Measurements from ENCODE around the gene SLC12A8. TPM values are rescaled to one million over a fixed set of nuclear protein-coding genes. Genes with fewer than 3 reads are reported as not detected.

SLC12A8 gene
- polyA plus RNA-seq, 5 donors = 1.3 to 1.7 (median 1.5) TPM

DNA sequence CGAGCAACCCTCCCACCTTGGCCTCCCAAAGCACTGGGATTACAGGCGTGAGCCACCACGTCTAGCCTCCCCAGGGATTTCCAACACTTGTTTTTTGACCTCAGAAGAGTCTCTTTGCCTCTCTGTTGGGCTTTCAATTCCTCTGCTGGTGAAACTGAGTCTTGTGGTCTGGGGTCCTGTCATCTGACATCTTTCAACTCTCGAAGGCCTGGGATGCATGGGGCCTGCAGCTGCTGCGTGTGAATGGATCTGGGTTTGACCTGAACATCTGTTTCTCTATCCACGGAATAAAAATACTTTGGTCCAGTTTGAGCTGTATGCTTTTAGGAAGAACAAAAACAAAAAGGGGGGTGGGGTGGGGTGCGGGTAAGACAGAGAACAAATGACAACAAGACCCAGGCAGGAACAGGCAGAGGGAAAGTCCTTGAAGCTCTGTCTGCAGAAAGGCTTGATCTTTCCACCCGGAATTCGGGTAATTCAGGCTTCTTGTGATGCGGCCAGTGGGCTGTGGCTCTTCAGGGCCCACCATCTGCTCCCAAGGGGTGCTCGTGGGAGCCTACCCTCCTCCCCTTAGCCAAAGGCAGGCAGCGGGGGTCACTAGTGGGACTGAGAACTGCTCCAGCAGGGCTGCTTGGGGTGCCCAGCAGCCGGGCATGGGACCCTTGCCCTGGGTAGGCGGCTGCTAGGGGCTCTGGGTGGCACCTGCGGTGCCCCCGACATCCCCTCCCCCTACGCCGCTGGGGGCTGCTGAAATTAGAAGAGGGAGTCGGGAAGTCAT lies 71.5 kb downstream of the SLC12A8 start:
- DNase-seq = no peak

- DNase-seq = no peak
These were observed 72.3 kb downstream of the SLC12A8 start for GRCh38 chr3:125140011-125140817.

DNA sequence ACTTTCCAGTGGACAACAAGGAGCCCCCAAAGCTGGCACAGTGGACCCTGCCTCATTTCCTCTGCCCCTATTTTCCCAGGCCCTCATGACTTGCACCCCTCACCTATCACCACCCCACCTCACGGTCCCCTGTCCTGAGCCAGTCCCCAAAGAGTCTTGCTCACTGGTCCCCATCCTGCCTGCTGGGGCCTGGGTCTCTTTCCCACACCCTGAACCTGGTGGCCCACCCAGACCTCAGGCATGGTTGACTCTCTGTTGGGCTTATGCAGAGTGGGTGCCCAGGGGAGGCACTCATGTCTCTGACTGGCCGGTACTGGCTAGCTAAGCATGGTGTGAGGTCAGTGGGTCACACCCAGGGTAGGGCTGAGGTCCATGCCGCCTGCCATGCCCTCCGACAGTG lies 73.2 kb downstream of the SLC12A8 start:
- no peak for DNase-seq

- no peak for DNase-seq
These were observed 75.1 kb downstream of the SLC12A8 start for GRCh38 chr3:125137358-125138033.

DNA sequence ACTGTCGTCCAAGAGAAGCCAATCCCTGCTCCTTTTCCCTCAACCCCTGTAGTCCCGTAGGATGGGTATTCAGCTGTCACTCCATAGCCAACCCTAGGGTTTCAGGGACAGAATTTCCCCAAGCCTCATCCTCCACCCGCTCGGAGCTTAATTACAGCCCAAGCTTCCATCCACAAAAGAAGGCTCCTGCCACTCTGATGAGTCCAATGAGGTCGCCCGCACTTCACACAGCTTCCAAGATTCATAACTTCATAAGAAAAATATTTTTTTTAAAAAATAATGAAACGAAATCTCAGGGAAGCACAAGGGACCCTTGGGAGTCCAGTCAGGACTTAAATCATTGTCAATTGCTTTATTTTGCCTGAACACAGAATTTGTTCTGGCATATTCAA lies 75.6 kb downstream of the SLC12A8 start:
- DNase-seq = no peak

GRCh38 chr3:125136515-125136914 lies 76.0 kb downstream of the SLC12A8 start:
- no peak for DNase-seq

GRCh38 chr3:125134952-125135351 lies 77.6 kb downstream of the SLC12A8 start:
- no peak for DNase-seq

DNA sequence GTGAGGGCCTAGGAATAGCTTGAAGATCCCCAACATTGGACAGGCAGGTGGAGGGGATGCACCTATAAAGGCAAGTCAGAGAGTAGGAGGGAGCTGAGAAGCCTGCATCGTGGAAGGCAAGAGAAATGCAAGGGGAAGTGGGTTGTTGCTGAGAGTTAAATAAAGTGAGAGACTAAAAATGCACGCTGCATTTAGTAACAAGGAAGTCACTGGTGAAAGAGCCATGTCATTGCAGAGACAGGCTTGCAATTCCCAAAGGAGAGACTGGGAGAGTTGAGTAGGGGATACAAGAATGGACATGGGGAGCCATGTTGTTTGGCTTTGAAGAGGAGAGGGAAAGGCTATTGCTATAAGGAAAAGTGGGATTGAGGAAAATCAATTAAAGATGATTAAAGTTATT lies 79.7 kb downstream of the SLC12A8 start:
- no peak for DNase-seq

DNA sequence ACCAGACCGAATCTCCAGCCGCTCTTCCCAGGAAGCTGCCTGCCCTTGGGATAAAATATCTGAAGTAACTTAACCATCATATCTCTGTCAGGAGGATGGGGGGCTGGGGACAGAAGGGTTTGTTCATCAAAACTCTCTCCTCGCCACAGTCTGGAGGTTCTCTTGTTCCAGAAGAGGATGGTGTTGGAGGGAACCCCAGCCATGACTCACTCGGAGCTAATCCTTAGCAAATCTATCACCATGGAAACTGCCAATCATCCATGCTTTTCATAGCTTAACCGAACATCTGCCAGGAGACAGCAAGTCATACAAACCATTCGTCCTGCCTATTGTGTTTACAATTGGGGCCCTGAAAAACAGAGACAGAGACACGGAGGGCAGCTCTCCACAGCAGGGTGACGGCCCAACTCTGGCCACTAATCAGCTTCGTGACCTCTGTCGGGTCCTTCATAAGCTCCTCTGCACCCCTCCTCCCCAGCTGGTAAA lies 83.0 kb downstream of the SLC12A8 start:
- no peak for DNase-seq

GRCh38 chr3:125128861-125129501 lies 83.6 kb downstream of the SLC12A8 start:
- no peak for DNase-seq

- DNase-seq = no peak
These were observed 86.2 kb downstream of the SLC12A8 start for GRCh38 chr3:125126323-125126722.

GRCh38 chr3:125125821-125126245 lies 86.7 kb downstream of the SLC12A8 start:
- no peak for DNase-seq

- DNase-seq = no peak
These were observed 88.9 kb downstream of the SLC12A8 start for GRCh38 chr3:125123451-125124305.

- DNase-seq = no peak
These were observed 91.1 kb downstream of the SLC12A8 start for GRCh38 chr3:125121246-125122010.

- no peak for DNase-seq
These were observed 92.0 kb downstream of the SLC12A8 start for GRCh38 chr3:125120379-125121122.

DNA sequence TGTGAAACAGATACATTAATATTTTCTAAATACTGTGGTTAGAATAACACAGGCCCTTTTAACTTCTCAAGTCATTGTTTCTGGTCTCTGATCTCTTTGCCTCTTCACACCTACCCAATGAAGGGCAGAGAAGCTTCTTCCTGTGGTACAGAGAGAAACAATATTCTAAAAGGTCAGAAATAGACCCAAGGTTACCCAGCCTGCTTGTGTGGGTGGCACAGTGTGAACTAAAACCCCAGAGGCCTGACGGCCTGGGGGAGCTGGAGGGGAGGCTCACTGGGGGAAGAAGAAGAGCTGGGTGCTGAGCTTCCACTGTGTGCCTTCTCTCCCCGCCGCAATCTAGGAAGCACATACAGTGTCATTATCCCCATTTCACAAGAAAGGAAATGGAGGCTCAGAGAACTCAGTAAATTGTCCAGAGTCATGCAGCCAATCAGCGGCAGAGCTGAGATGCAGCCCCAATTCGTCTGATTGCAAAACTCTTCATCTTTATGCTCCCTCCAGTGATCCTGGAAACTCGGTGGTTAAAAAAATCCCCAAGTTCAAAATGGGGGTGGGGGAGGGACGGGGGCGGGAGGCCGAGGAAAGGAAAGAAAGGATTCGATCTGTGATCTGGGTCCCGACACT lies 92.7 kb downstream of the SLC12A8 start:
- DNase-seq = no peak

DNA sequence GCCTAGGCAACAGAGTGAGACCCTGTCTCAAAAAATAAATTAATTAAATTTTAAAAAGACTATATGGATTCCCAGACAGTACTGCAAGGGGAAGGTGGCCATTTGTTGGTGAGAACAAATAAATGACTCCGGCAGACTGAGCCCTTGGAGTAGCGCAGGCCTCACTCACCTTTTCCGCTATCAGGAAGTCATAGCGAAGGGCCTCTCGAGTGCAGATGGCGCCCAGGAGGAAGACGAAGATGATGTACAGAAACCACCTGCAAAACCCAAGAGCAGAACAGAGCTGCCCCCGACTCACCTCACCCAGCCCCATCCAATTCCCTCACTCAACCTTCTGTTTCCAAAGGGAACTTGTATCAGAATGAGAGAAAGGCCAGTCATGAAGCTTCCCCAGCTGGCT lies 93.9 kb downstream of the SLC12A8 start:
- no peak for DNase-seq

- no peak for DNase-seq
These were observed 94.8 kb downstream of the SLC12A8 start for GRCh38 chr3:125117631-125118191.

Measured in right lung (tissue), 5 donors.